PFSK-1 (cell line): ENCODE measurements around the gene TBC1D3K.

Experiments used
- FOXP2 ChIP-seq: optimal IDR thresholded peaks from 2 replicates; pipeline ENCODE3; 2011; ENCODE audit warnings: borderline replicate concordance, control low read depth, inconsistent platforms; ENCODE audit not compliant: insufficient read depth; ENCODE audit errors: extremely low read length, extremely low read depth
- POLR2AphosphoS5 ChIP-seq: IDR thresholded peaks from 2 replicates; pipeline ENCODE4 v1.6.1; 2012; ENCODE audit warnings: low read depth, mild to moderate bottlenecking, control low read depth, low read length, moderate library complexity
- TAF1 ChIP-seq: IDR thresholded peaks from 2 replicates; pipeline ENCODE4 v1.6.1; 2012; ENCODE audit warnings: low read length, control low read depth, borderline replicate concordance; ENCODE audit not compliant: insufficient read depth
- TF ChIP-seq, protein P1 (sequence below), 2 experiments: IDR thresholded peaks; 2 replicates each; pipeline versions ENCODE4 v1.6.1 to v1.8.0; 2011 to 2012; ENCODE audit warnings: low read depth in 2 of 2, low read length in 2 of 2, control low read depth in 1 of 2, inconsistent platforms in 1 of 2, mild to moderate bottlenecking in 1 of 2, moderate library complexity in 1 of 2; ENCODE audit not compliant: insufficient read depth in 1 of 2

DNA sequence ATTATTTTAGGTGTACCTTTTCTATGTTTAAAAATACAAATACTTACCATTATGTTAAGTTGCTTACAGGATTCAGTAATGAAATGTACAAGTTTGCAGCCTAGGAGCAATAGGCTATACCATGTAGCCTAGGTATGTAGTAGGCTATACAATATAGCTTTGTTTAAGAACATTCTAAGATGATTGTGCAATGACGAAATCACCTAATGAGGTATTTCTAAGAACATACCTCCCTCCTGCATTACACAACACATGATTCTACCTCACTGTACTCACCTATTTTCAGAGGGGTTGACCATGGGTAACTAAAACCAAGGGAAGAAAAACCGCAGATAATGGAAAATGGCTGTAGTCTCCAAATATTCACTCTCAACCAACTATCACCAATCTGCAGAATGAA lies 35.3 kb upstream of the TBC1D3K start:
- TF ChIP-seq, protein P1, sequence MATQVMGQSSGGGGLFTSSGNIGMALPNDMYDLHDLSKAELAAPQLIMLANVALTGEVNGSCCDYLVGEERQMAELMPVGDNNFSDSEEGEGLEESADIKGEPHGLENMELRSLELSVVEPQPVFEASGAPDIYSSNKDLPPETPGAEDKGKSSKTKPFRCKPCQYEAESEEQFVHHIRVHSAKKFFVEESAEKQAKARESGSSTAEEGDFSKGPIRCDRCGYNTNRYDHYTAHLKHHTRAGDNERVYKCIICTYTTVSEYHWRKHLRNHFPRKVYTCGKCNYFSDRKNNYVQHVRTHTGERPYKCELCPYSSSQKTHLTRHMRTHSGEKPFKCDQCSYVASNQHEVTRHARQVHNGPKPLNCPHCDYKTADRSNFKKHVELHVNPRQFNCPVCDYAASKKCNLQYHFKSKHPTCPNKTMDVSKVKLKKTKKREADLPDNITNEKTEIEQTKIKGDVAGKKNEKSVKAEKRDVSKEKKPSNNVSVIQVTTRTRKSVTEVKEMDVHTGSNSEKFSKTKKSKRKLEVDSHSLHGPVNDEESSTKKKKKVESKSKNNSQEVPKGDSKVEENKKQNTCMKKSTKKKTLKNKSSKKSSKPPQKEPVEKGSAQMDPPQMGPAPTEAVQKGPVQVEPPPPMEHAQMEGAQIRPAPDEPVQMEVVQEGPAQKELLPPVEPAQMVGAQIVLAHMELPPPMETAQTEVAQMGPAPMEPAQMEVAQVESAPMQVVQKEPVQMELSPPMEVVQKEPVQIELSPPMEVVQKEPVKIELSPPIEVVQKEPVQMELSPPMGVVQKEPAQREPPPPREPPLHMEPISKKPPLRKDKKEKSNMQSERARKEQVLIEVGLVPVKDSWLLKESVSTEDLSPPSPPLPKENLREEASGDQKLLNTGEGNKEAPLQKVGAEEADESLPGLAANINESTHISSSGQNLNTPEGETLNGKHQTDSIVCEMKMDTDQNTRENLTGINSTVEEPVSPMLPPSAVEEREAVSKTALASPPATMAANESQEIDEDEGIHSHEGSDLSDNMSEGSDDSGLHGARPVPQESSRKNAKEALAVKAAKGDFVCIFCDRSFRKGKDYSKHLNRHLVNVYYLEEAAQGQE (IDR thresholded peaks at IDR 0.05; ENCODE audit: insufficient read depth in 1 of 2, low read depth in 2 of 2, low read length in 2 of 2) = no peak
- TF ChIP-seq FOXP2 = no peak
- no peak for TF ChIP-seq POLR2AphosphoS5
- TF ChIP-seq TAF1 = no peak
